ENCODE data around the gene THRB.

THRB gene

GRCh38 chr3:24494618-24495325 is at the start of gene THRB:
Gene THRB, minus strand, starts transcription at chr3:24494850.
- DNase-seq, result no peak

GRCh38 chr3:24541935-24542334 is 47.3 kb upstream of the THRB start:
- DNase-seq, result no peak

- no peak for DNase-seq
Observed at GRCh38 chr3:24540821-24541220, 46.2 kb upstream of the THRB start.

- no peak for DNase-seq
Observed at GRCh38 chr3:24539699-24540098, 45.0 kb upstream of the THRB start.

GRCh38 chr3:24538891-24539290 is 44.2 kb upstream of the THRB start:
- DNase-seq, result no peak

- DNase-seq, result no peak
Observed at GRCh38 chr3:24533561-24534193, 39.0 kb upstream of the THRB start.

GRCh38 chr3:24530471-24530870 is 35.8 kb upstream of the THRB start:
- no peak for DNase-seq

GRCh38 chr3:24529210-24529609 is 34.6 kb upstream of the THRB start:
- DNase-seq, result no peak

- DNase-seq, result no peak
Observed at GRCh38 chr3:24526640-24527212, 32.1 kb upstream of the THRB start.

- DNase-seq, result no peak
Observed at GRCh38 chr3:24525557-24525956, 30.9 kb upstream of the THRB start.

- DNase-seq, result no peak
Observed at GRCh38 chr3:24525022-24525421, 30.4 kb upstream of the THRB start.

- no peak for DNase-seq
Observed at GRCh38 chr3:24523988-24524727, 29.5 kb upstream of the THRB start.

- no peak for DNase-seq
Observed at GRCh38 chr3:24523215-24523614, 28.6 kb upstream of the THRB start.

- DNase-seq, result no peak
Observed at GRCh38 chr3:24522146-24522579, 27.5 kb upstream of the THRB start.

GRCh38 chr3:24521420-24522145 is 26.9 kb upstream of the THRB start:
- no peak for DNase-seq

- DNase-seq, result no peak
Observed at GRCh38 chr3:24520976-24521419, 26.3 kb upstream of the THRB start.

GRCh38 chr3:24520101-24520495 is 25.4 kb upstream of the THRB start:
- no peak for DNase-seq

GRCh38 chr3:24519368-24520100 is 24.9 kb upstream of the THRB start:
- DNase-seq, result no peak

GRCh38 chr3:24518990-24519367 is 24.3 kb upstream of the THRB start:
- DNase-seq, result no peak

GRCh38 chr3:24514119-24514518 is 19.5 kb upstream of the THRB start:
- DNase-seq, result no peak

- DNase-seq, result no peak
Observed at GRCh38 chr3:24513463-24513862, 18.8 kb upstream of the THRB start.

GRCh38 chr3:24512564-24513197 is 18.0 kb upstream of the THRB start:
- DNase-seq, result no peak

Data from activated CD8-positive, alpha-beta memory T cell treated with anti-CD3 and anti-CD28 coated beads for 24 hours (primary cell).